Activated CD4-positive, alpha-beta T cell treated with anti-CD3 and anti-CD28 coated beads for 48 hours (primary cell): ENCODE measurements around the gene DNAJC6.

Experiments
- DNase-seq: peaks from one replicate; pipeline ENCODE4 v3.0.0-alpha.2; 2020

DNAJC6 gene

GRCh38 chr1:65297706-65298105 lies 11.6 kb upstream of the DNAJC6 start:
- no peak for DNase-seq

GRCh38 chr1:65299328-65299727 lies 10.0 kb upstream of the DNAJC6 start:
- DNase-seq = no peak

GRCh38 chr1:65308781-65309303 lies 501 bp upstream of the DNAJC6 start:
- DNase-seq = no peak

- DNase-seq = no peak
Measured at GRCh38 chr1:65310078-65310587, 790 bp downstream of the DNAJC6 start.

GRCh38 chr1:65311760-65312159 lies 2.4 kb downstream of the DNAJC6 start:
- no peak for DNase-seq

GRCh38 chr1:65316233-65316632 lies 6.9 kb downstream of the DNAJC6 start:
- DNase-seq = no peak

GRCh38 chr1:65317866-65318653 lies 8.7 kb downstream of the DNAJC6 start:
- DNase-seq = no peak

- DNase-seq = no peak
Measured at GRCh38 chr1:65319141-65319540, 9.8 kb downstream of the DNAJC6 start.

- no peak for DNase-seq
Measured at GRCh38 chr1:65319754-65320153, 10.4 kb downstream of the DNAJC6 start.

GRCh38 chr1:65321879-65322278 lies 12.5 kb downstream of the DNAJC6 start:
- no peak for DNase-seq

GRCh38 chr1:65323246-65323645 lies 13.9 kb downstream of the DNAJC6 start:
- DNase-seq = peak; percentile 7

GRCh38 chr1:65330021-65330420 lies 20.7 kb downstream of the DNAJC6 start:
- no peak for DNase-seq

- DNase-seq = no peak
Measured at GRCh38 chr1:65330822-65331221, 21.5 kb downstream of the DNAJC6 start.

- DNase-seq = no peak
Measured at GRCh38 chr1:65332821-65333220, 23.5 kb downstream of the DNAJC6 start.

- no peak for DNase-seq
Measured at GRCh38 chr1:65334081-65334480, 24.7 kb downstream of the DNAJC6 start.

- no peak for DNase-seq
Measured at GRCh38 chr1:65339866-65340468, 30.6 kb downstream of the DNAJC6 start.

- DNase-seq = no peak
Measured at GRCh38 chr1:65341381-65341780, 32.0 kb downstream of the DNAJC6 start.

GRCh38 chr1:65343286-65343685 lies 33.9 kb downstream of the DNAJC6 start:
- DNase-seq = no peak

GRCh38 chr1:65344171-65344814 lies 35.0 kb downstream of the DNAJC6 start:
- DNase-seq = no peak

- DNase-seq = no peak
Measured at GRCh38 chr1:65346190-65346589, 36.8 kb downstream of the DNAJC6 start.

- DNase-seq = no peak
Measured at GRCh38 chr1:65355031-65355712, 45.8 kb downstream of the DNAJC6 start.

GRCh38 chr1:65357291-65357960 lies 48.1 kb downstream of the DNAJC6 start:
- DNase-seq = no peak

GRCh38 chr1:65359888-65360287 lies 50.5 kb downstream of the DNAJC6 start:
- DNase-seq = no peak
